ENCODE results near the gene PPARG.

The PPARG gene

DNA sequence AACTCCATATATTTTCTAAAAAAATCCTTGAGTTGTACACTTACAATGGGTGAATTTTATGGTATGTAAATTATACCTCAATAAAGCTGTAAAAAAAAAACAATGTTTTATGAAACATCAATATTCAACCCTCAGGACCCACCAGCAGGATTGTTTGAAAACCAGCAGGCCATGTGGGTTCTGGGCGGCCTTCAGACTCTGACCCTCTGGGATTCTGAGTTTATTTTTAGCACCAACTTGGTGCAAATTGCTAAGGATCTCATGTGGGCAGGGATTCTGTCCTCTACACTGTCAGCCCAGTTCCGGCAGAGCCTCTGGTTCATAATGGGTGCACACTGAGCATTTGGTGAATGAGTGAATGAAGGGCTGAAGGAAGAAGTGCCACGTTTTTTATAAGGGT, 171.3 kb downstream of the PPARG start:
- FAIRE-seq (no peak), DNase-seq (ENCODE audit: insufficient read length, low spot score) (no peak)
- TF ChIP-seq, protein P1, sequence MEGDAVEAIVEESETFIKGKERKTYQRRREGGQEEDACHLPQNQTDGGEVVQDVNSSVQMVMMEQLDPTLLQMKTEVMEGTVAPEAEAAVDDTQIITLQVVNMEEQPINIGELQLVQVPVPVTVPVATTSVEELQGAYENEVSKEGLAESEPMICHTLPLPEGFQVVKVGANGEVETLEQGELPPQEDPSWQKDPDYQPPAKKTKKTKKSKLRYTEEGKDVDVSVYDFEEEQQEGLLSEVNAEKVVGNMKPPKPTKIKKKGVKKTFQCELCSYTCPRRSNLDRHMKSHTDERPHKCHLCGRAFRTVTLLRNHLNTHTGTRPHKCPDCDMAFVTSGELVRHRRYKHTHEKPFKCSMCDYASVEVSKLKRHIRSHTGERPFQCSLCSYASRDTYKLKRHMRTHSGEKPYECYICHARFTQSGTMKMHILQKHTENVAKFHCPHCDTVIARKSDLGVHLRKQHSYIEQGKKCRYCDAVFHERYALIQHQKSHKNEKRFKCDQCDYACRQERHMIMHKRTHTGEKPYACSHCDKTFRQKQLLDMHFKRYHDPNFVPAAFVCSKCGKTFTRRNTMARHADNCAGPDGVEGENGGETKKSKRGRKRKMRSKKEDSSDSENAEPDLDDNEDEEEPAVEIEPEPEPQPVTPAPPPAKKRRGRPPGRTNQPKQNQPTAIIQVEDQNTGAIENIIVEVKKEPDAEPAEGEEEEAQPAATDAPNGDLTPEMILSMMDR (IDR thresholded peaks at IDR 0.05; ENCODE audit: insufficient read depth, missing control alignments): no peak

- FAIRE-seq (no peak), DNase-seq (ENCODE audit: insufficient read length, low spot score) (no peak)
- TF ChIP-seq, protein P1 (IDR thresholded peaks at IDR 0.05; ENCODE audit: insufficient read depth, missing control alignments): no peak
Measured at GRCh38 chr3:12461097-12461649, 172.3 kb downstream of the PPARG start.

DNA sequence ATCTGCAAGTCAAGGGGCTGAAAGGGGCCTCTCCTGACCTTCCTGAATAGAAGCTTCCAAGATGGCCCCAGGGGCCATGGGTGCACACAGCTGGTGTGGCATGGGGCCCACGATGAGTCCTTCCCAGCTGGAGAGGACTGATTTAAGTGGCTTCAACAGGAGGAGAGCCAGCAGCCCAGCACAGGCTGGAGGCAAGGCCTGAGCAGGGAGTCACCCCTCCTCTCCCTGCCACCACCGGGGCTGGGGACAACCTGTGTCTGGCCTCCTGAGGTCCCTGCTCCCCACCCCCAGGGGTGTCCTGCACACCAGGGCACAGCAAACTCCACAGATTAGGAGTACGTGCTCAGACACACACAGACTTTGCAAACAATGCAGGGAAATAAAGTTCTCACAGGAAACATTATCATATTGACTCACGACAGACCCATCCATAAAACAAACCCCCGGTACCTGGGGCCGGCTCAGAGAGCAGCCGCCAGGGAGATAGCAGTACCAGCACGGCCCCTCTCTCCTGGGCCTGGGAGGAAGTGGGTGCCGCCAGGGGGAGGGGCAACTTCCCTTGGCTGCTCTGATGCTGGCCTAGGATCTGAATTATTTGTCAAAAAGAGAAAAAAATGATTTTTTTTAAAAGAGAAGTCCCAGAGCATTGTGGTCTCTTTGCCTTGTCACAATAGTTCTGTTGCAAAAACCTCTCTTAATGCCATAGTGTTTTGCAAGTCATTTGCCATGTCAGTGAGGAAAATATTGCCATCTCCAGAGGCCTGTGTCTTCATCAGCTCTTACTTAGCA, 173.5 kb downstream of the PPARG start:
- TF ChIP-seq, protein P1 (IDR thresholded peaks at IDR 0.05; ENCODE audit: insufficient read depth, missing control alignments): no peak
- DNase-seq (ENCODE audit: insufficient read length, low spot score) (no peak), FAIRE-seq (no peak)

DNA sequence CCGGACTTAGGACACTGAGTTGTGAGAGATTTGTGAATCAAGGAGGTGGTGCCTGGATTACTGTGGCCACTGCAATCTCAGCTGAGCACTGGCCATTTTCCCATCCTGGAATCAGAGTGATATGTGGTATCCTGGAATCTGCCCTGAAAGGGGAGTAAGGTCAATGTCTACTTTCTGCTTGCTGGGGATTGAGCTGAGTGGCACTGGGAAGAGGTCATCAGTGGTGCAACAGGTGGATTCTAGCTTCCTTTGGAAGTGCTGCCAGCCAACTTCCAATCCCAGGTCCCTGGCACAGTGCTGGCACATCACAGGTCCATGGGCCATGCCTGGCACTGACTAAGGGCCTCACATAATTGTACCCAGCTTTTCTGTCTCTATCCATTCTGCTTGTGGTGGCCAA, 174.8 kb downstream of the PPARG start:
- no peak for DNase-seq (ENCODE audit: insufficient read length, low spot score)
- FAIRE-seq: no peak
- TF ChIP-seq, protein P1 (IDR thresholded peaks at IDR 0.05; ENCODE audit: insufficient read depth, missing control alignments): no peak

DNA sequence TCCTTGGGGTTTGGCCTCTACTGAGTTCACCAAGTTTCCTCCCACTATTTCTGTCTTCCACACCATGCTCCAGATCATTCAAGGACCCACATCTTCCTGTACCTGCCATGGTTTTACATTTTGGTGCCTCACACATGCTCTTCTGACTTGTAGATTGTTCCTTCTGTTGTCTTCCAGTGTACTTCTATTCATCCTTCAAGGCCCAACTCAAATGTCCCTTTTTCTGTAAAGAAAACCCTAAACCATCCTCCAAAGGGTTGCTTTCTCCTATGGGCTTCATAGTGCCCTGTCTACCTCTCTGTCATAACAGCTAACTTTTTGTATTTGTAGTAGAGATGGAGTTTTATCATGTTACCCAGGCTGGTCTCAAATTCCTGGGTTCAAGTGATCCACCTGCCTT, 175.3 kb downstream of the PPARG start:
- no peak for DNase-seq (ENCODE audit: insufficient read length, low spot score)
- TF ChIP-seq, protein P1 (IDR thresholded peaks at IDR 0.05; ENCODE audit: insufficient read depth, missing control alignments): no peak
- FAIRE-seq: no peak

DNA sequence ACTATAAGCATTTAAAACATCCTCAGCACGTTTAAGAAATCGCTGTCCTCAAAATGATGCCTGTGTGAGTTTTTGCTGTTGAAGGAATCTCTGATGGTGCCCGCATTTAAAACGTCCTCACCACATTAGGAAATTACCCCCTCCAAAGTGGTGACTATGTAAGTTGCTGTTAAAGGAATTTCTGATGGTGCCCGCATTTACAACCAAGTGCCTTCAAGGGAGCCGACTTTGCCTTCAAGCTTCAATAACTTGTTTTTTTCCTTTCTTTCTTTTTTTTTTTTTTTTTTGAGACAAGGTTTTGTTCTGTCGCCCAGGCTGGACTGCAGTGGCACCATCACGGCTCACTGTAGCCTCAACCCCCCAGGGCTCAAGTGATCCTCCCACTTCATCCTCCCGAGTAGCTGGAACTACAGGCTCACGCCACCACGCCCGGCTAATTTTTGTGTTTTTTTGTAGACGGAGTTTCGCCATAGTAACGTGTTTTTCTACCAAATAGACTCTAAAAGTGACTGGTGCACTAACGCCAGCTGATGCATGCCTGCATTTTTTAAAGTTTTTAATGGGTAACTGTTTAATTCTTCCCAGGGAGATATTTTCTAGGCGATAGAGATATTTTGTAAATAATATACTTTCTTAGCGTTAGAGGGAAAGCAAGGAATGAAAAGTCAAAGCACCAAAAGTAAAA, 176.4 kb downstream of the PPARG start:
- DNase-seq (ENCODE audit: insufficient read length, low spot score) (no peak), FAIRE-seq (no peak)
- TF ChIP-seq, protein P1 (IDR thresholded peaks at IDR 0.05; ENCODE audit: insufficient read depth, missing control alignments): no peak

GRCh38 chr3:12465836-12466225, 177.0 kb downstream of the PPARG start:
- FAIRE-seq: no peak
- TF ChIP-seq, protein P1 (IDR thresholded peaks at IDR 0.05; ENCODE audit: insufficient read depth, missing control alignments): no peak
- DNase-seq (ENCODE audit: insufficient read length, low spot score): no peak

All from D721Med (cell line).